HL-60 (cell line): Measurements from ENCODE around the gene CFAP45.

Experiments used
- GABPA ChIP-seq: IDR thresholded peaks from 2 replicates; pipeline ENCODE4 v1.6.1; 2012; ENCODE audit warnings: low read depth
- POLR2AphosphoS5 ChIP-seq: IDR thresholded peaks from 2 replicates; pipeline ENCODE4 v1.6.1; 2012; ENCODE audit warnings: low read depth
- SPI1 ChIP-seq: IDR thresholded peaks from 2 replicates; pipeline ENCODE4 v1.6.1; 2012; ENCODE audit warnings: low read depth, mild to moderate bottlenecking, borderline replicate concordance
- TF ChIP-seq, protein P1 (sequence below): IDR thresholded peaks from one replicate; pipeline ENCODE4 v1.5.1; 2011; ENCODE audit warnings: low read length, control low read depth, inconsistent platforms; ENCODE audit not compliant: insufficient read depth
- TF ChIP-seq, protein P2 (sequence below): IDR thresholded peaks from 2 replicates; pipeline ENCODE4 v1.6.1; 2012; ENCODE audit warnings: low read depth; ENCODE audit not compliant: insufficient replicate concordance

DNA sequence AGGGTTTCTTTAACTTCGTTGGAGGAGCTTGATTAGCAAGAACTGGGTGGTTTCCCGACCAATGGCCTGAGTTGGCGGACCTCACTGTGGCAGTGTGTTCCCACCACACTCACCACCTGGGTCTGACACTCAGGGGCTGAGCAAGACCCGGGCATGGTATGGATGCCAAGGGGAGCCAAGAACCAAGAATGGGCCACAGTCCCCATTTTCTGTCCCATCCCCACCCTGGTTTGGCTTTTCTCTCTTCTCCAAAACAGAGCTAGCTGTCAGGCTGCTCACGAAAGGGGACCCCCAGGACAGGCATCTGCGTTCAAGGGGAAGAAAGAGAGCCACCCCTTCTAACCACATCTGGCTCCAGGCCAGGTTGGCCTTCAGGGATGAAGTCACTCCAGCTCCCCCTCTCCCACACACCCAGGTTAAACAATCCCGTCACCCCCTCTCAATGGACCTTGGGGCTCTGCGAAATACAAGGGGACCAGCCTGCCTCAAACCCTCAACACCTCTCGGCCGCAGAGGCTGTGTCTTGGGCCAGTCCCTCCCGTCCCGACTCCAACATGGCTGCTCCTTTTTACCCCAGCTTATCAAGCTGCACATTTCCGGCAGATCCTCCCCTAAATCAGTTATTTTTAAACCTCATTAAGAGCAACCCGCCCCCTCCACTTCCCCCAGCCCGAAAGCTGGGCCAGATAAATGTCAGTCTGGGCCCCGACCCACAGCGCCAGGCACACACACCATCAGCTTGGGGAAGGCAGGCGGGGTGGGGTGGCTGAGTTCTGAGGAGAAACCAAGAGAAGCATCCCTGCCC is 21.9 kb upstream of the CFAP45 start:
- TF ChIP-seq, protein P1, sequence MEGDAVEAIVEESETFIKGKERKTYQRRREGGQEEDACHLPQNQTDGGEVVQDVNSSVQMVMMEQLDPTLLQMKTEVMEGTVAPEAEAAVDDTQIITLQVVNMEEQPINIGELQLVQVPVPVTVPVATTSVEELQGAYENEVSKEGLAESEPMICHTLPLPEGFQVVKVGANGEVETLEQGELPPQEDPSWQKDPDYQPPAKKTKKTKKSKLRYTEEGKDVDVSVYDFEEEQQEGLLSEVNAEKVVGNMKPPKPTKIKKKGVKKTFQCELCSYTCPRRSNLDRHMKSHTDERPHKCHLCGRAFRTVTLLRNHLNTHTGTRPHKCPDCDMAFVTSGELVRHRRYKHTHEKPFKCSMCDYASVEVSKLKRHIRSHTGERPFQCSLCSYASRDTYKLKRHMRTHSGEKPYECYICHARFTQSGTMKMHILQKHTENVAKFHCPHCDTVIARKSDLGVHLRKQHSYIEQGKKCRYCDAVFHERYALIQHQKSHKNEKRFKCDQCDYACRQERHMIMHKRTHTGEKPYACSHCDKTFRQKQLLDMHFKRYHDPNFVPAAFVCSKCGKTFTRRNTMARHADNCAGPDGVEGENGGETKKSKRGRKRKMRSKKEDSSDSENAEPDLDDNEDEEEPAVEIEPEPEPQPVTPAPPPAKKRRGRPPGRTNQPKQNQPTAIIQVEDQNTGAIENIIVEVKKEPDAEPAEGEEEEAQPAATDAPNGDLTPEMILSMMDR, result no peak
- peak; percentile 13; the same call in 1 of the 2 replicates for TF ChIP-seq POLR2AphosphoS5
- TF ChIP-seq, protein P2, sequence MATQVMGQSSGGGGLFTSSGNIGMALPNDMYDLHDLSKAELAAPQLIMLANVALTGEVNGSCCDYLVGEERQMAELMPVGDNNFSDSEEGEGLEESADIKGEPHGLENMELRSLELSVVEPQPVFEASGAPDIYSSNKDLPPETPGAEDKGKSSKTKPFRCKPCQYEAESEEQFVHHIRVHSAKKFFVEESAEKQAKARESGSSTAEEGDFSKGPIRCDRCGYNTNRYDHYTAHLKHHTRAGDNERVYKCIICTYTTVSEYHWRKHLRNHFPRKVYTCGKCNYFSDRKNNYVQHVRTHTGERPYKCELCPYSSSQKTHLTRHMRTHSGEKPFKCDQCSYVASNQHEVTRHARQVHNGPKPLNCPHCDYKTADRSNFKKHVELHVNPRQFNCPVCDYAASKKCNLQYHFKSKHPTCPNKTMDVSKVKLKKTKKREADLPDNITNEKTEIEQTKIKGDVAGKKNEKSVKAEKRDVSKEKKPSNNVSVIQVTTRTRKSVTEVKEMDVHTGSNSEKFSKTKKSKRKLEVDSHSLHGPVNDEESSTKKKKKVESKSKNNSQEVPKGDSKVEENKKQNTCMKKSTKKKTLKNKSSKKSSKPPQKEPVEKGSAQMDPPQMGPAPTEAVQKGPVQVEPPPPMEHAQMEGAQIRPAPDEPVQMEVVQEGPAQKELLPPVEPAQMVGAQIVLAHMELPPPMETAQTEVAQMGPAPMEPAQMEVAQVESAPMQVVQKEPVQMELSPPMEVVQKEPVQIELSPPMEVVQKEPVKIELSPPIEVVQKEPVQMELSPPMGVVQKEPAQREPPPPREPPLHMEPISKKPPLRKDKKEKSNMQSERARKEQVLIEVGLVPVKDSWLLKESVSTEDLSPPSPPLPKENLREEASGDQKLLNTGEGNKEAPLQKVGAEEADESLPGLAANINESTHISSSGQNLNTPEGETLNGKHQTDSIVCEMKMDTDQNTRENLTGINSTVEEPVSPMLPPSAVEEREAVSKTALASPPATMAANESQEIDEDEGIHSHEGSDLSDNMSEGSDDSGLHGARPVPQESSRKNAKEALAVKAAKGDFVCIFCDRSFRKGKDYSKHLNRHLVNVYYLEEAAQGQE, result no peak
- no peak for TF ChIP-seq GABPA
- no peak for TF ChIP-seq SPI1
